ENCODE data around the gene CLCA4.
"Not testable (repeated sequence)": the region's sequence is repeated elsewhere in the genome, so short reads cannot be mapped to it uniquely, and the experiment has no call there.

The CLCA4 gene

DNA sequence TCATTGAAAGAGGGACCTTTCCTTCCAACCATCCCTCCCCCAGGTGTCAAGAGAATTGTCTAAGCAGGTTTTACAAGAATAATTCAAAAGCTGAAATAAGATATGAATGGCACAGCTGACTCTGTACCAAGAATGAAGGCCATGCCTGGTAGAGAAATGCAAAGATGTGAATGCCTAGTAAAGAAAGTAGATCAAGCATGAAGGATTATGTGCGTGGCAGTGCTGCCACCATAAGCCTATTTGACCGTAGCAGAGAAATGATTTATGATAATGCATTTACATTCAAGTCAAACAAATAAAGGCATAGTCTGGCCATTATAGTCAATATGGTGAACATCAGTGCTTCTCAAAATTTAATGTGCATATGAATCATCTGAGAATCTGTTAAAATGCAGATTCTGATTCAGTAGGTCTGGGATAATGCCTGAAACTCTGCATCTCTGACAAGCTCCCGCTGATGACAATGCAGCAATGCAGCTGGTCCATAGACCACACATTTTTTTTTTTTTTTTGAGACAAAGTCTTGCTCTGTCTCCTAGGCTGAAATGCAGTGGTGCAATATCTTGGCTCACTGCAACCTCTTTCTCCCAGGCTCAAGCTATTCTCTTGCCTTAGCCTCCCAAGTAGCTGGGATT is 16.6 kb upstream of the CLCA4 start:
- DNase-seq: no peak

DNA sequence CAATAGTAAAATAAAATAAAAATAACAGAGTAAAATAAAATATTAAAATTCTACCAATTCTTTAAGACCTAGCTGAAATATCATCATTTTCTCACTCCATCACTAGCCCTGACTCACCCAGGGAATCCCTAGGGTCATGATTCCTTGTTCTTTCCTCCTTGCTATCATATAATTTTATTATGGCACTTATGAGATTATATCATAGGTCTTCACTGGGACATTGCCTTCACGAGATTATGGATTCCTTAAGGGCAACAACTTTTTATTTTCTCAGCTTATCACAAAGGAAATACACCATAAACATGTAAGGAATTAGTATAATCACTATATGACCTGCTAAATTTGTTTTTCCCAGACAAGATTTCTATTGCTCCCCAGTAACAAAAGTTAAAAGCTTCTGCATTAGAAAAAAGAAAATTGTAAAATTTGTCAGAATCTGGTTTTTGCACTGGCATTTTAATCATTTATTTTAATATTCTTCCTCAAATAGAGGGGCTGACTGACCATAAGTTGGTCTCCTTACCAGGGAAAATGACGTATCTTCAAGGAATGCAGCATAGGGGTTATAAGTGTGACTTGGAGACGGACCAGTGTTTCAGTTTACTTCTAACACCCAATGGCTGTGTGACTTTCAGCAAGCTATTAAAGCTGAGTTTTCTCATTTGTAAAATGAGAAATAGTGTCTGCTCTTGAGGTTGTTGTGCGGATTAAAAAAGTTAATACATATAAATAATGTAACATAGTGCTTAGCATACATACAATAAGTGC is 8.8 kb upstream of the CLCA4 start:
- no peak for DNase-seq

DNA sequence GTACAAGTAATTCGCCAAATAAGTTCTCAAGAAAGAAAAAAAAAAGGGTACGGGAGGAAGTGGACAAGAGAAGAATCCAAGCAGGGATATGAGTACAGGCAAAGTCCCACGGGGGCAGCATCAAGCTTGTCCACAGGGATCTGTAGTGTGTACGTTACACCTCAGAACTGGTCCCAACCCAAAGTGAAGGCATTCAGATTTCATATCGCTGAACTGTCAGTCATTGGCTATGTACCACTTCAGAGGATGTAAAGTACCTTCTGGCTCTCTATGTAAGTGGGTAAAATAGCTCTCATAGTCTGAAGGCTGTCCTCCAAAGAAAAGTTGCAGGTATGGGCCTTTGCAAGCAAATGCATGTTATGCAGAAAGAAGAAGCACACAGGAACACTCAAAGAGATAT is 8.1 kb upstream of the CLCA4 start:
- DNase-seq: no peak

DNA sequence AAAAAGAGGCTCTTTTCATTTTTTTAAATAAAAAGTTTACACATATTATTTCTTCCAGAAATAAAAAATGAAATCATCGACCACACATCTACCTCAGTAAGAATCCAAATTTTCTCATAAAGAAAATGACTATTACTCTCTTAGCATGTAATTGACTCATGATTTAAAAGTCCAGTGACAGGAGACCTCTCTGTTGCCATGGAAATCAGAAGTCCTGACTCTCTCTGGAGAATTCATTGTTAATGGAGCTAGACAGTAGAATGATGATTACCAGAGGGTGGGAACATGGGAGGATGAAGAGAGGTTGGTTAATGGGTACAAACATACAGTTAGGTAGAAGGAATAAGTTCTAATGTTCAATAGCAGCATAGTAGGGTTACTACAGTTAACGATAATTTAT is 5.0 kb upstream of the CLCA4 start:
- no peak for DNase-seq

DNA sequence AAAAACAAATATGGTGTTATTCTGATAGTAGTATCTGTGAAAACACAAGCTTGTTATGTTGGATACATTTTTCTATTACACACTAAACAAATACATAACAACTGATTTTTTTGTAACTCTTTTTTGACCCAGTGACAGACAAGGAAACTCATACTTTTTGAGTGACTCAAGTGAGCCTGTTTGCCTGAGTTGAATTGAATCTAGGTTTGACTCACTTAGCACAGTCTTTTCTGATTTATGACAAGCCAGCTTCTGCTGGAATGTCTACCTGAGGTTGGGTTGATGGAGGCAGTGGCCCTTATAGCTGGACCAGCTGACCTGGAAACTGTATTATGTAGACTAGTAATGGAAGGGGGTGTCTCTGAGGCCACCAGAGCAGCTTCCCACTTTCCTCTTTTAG is 4.2 kb upstream of the CLCA4 start:
- DNase-seq: no peak

DNA sequence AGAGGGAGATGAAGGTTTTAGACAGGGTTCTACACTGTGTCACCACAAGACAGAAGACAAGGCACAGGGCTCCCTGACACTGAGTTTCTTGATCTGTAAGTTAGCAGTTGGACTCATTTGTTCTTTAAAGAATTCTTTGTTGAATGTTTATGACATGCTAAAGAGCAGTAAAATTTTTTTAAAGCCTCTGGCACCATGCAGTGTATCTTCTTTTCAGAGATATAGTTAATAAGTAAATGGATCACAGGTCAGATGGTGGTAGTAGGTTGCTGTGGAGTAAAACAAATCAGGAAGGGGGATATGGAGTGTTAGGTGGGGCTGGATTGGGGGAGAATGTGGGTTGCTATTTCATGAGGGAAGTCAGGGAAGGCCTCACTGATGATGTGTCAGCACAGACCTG is 2.0 kb downstream of the CLCA4 start:
- DNase-seq: no peak

DNA sequence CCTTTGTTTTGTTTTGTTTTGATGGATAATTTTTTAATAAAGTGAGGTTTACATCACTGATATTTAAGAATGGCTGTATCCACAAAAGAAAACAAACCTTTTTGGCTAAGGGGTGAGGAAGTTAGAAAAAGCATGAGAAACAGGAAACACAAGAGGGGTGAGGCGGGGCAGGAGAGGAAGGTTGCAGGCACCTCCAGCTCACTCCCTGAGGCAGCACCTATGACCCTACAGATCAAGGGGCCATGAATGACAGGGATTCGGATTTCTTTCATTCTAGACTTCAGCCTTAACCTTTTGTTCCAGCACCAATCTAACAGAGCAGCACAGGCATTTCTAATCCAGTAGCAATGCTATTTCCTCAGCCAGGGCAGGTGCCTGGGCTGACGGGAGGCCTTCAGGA is 4.4 kb downstream of the CLCA4 start:
- no peak for DNase-seq

DNA sequence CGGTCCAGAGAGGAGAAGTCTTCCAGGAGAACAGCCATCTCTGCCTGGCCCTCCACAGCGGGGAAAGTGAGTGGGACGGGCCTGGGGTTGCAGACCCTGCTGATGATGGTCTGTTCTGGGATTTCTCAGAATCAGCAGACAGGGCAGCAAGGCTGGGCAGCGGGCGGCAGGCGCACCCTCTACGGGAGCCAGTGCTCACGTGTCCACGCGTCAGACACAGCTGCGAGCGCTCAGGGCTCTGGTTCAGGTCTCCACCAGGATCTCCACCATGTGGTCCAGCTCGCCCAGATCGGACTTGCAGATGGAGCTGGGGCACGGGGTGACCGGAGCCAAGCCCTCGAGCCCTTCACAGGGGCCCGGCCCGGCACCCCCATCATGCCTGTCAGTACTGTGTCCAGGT is 5.5 kb downstream of the CLCA4 start:
- no peak for DNase-seq

DNA sequence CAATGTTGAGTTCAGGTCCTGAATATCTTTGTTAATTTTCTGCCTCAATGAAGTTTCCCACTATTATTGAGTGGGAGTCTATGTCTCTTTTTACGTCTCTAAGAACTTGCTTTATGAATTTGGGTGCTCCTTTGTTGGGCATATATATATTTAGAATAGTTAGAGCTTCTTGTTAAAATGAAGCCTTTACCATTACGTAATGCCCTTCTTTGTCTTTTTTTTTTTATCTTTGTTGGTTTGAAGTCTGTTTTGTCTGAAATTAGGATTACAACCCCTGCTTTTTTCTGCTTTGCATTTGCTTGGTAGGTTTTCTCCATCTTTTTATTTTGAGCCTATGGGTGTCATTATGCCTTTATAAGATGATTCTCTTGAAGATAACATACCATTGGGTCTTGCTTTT is 10.9 kb downstream of the CLCA4 start:
- DNase-seq: no peak

DNA sequence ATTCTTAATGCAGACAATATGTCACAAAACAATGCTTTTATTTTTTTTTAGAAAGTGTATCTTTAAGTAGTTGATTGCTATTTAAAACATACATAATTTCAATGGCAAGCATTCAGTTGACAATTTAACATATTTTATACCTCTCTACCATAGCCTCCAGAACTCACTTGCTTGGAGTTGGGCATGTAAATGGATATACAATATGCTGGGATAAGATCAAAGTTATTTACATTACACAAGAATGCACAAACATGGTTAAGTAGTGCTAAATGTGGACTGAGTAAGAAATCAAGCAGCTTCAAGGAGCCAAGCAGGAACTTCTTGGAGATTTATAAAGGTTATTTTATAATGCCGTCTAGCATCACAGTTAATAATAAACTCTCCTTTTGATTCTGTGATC is 17.0 kb downstream of the CLCA4 start:
- no peak for DNase-seq

DNA sequence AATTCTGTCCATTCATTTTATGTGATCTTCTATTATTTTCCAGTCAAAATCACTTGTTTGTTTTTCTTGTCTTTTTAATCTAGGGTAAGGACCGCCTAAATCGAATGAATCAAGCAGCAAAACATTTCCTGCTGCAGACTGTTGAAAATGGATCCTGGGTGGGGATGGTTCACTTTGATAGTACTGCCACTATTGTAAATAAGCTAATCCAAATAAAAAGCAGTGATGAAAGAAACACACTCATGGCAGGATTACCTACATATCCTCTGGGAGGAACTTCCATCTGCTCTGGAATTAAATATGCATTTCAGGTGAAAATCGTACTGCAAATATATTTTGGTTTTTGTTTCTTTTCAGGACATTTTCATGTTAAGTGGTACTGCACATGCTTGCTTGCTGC is 20.5 kb downstream of the CLCA4 start:
- DNase-seq: no peak

DNA sequence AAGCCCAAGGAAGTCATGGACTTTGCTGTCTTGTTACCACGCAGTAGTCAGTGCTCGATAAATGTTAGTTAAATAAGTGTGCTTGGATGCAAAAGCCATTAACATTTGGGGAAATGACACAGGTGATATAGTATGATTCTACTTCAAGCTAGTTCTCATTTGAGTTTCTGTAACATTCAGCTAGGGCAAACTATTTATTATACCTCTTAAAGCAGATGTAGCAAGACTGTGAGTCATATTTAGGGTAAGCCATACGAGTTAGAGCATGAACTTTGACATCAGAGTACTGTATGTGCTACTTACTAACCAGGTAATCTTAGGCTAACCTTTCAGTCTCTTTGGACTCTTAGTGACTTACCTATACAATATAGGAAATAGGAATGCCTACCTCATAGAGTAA is 21.0 kb downstream of the CLCA4 start:
- no peak for DNase-seq

DNA sequence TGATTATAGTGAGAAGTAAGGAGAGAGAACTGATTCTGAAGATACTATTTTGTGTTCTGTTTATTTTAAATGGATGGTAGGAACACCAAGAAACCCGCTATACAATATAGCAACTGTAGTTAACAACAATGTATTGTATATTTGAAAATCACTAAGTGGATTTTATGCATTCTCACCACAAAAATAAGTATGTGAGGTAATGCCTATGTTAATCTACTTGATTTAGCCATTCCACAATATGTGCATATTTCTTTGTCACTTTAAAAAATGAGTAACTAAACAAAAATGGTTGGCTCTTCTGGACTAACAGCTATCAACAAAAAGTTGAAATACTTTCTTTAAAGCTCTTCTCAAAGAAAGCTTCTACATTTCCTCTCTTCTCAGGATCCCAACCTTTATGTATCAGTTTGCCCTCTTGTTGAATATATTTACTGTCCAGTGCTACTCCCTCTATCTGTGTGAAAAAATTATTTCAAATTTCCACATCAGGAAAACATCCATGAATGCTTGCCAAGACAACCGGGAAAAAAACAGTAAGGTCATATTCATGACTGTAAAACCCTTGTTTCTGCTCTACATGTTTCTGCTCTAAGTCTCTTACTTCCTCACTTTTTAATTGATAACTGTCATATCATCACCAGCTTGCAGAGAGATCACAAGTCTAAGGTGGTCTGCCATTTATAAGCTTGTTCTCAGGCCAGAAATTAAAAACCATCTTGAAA is 27.0 kb downstream of the CLCA4 start:
- no peak for DNase-seq

DNA sequence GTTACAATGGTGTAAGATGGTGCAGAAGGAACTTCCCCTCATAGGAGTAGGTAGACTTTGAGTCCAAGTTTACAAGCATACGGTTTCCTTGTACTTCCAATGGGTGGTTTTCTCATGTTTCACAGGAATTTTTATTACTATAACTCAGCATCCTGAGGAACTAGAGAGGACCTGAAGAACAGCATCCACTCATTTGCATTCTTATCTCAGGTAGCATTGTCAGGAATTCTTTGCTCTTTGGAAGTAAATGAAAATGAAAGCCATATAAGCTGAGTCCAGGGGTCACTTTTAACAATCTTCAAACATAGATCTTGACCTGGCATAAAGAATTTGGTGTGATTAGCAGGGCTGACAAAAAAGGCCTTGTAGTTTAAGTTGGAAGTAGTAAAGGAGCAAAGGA is 34.4 kb downstream of the CLCA4 start:
- no peak for DNase-seq

DNA sequence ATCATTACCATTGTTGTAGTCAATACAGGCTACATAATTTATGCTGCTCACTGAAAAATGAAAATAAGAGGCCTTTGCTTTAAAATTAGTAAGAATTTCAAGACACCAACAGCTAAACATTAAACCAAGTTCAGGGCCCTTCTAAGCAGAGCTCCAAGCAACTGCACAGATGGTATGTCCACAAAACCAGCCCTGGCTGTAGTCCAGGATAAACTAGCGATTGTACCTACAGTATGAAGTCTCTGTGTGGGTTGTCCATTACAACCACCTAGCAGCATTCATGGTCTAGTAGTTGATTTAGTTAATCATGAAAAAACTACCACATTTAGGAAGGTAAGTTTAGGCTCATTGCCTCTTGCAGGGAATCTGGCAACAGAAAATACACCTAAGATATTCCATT is 35.3 kb downstream of the CLCA4 start:
- no peak for DNase-seq

DNA sequence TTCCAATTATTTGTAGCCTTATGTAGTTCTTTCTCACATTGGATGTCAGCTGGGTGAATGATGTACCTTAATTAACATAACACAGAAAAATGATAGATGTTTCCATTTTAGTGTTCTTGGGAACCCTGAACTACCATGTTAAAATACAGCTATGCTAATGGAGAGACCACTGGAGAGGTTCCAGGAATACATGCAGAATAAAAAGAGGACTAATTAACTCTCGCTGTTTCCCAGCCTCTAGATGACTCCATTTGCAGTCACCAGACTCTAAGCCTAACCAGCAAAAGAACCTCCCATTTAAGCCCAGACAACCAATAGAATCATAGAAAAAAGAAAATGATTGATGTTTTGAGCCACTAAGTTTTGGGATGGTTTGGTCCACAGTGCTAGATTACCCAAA is 36.2 kb downstream of the CLCA4 start:
- DNase-seq: no peak

DNA sequence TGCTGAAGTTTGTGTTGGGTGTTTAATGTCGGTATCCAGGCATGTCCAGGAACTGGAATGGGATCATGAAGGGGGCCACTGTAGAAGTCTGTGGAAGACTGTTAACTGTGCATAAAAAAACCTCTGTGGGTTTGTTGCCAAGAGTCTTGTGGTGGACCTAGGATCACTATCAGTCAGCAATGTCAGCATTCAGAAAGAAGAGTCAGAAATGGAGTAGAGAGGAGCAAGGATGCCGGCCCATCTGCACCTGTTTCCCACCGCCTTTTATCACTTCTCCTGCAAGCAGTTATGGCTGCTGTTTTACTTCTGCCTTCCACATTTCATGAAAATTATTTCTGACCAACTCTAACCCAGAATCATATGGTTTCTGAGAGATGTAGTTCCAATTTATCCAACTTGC is 36.7 kb downstream of the CLCA4 start:
- no peak for DNase-seq

DNA sequence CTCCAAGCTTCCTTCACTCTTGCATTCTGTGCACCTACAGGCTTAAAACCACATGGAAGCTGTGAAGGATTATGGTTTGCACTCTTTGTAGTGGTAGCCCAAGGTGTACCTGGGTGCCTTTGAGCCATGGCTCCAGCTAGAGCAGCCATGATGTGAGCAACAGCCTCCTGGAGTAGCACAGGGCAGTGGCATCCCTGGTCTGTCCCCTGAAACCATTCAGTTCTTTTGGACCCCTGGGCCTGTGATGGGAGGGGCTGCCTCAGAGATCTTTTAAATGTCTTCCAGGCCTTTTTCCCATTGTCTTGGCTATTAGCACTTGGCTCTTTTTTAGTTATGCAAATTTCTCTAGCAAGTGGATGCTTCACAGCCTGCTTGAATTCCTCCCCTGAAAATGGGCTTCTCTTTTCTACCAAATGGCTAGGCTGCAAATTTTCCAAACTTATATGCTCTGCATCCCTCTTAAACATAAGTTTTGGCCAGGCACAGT is 47.4 kb downstream of the CLCA4 start:
- DNase-seq: no peak

DNA sequence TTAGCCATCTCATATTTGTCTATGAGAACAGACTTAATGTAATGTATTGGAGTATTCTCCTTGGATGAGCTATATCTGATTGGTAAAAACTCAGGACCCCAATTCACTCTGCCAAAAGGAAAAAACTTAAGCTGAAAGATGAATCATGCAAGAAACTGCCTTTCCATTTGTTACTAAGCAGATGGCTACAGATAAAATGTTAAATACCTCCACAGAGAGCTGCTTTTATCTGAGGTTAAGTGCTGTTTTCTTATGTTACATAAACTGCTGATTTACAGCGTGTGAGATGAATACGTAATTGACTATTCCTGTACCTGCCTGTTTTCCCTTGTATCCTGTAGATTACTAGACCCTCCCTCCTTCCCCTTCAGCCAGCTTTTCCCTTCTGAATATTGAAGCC is 49.3 kb downstream of the CLCA4 start:
- DNase-seq: no peak

DNA sequence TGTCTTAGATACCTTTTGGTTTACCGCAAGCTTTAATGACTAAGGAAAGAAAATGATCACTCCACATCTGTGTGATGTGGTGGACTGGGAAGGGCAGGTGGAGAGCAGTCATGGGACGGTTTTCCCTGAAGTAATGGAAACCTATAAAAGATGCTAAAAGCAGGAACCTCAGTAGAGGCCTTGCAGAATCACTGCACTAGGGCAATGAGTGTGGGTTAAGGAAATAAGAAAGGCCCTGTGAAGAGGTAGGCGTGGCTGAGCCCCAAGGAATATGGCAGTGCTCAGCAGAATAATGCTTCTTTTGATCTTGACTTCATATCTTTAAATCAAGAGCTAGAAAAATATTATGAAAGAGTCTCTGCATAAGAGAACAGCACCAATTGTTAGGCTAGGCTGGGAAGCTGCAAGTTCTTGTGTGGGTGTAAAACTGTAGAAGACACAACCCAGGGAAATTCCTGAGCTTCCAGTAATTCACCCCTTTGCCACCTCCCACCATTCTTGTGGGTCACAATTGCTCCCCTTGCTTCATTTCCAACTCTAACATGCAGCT is 49.9 kb downstream of the CLCA4 start:
- DNase-seq: no peak

DNA sequence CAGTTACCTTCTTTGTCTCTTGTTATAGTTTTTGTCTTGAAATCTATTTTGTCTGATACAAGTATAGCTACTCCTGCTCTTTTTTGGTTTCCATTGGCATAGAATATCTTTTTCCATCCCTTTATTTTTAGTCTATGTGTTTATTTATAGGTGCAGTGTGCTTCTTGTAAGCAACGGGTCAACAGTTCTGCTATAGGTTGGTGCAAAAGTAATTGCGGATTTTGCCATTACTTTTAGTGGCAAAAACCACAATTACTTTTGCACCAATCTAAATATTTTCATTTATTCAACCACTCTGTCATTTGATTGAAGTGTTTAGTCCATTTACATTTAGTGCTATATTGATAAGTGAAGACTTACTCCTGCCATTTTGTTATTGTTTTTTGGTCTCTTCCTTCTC is 59.2 kb downstream of the CLCA4 start:
- DNase-seq: not testable (repeated sequence)

DNA sequence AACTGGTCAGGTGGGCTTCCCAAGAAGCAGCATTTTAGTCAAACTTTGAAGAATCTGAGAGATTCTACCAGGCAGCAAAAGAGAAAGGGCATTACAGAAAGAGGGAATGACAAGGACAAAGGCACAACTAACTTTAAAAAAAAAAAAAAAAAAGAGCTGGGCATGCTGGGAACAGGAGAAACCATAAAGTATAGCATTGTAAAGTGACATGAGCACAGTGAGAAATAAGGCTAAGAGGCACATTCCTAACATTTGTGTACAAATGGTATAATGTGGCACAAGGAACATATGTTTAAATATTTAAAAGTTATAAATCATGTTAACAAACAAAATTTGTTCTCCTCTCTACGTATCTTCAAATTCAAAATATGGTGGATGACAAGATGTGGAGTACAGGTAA is 69.6 kb downstream of the CLCA4 start:
- DNase-seq: no peak

DNA sequence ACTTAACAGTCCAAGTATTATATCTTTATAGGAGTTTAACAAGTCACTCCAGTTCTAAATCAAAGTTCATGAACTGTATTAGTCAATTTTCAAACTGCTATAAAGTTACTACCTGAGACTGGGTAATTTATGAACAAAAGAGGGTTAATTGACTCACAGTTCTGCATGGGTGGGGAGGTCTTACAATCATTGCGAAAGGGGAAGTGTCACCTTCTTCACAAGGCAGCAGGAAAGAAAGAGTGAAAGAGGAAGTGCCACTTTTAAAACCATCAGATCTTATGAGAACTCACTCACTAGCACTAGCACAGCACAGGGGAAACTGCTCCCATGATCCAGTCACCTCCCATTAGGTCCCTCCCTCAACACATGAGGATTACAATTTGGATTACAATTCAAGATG is 70.0 kb downstream of the CLCA4 start:
- DNase-seq: no peak

DNA sequence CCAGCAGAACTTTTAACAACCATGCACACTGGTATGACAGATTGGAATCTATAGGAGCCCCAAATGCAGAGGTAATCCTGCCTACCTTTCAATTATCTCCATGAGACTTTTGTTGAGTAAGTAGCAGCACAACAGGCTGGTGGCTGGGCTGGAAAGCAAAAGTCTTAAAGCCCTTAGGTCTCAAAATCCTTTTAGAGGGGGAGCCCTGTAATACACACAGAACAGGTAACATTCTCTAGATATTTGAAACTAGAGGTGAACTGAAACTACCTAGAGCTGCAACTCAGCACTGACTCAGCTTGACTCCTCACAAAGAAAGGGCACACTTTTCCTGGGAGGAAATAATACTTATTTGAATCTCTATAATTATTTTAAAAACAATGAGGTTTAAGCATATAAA is 71.5 kb downstream of the CLCA4 start:
- no peak for DNase-seq

Data from stimulated activated CD4-positive, alpha-beta T cell treated with anti-CD3 and anti-CD28 coated beads, Interleukin-12 subunit alpha, Interleukin-12 subunit beta, amount 100 ng/mL, for 4 hours (primary cell).